ENCODE results near the gene SPOP.

GRCh38 chr17:49618028-49618611 is 59.8 kb downstream of the SPOP start:
- TF ChIP-seq, protein P1, sequence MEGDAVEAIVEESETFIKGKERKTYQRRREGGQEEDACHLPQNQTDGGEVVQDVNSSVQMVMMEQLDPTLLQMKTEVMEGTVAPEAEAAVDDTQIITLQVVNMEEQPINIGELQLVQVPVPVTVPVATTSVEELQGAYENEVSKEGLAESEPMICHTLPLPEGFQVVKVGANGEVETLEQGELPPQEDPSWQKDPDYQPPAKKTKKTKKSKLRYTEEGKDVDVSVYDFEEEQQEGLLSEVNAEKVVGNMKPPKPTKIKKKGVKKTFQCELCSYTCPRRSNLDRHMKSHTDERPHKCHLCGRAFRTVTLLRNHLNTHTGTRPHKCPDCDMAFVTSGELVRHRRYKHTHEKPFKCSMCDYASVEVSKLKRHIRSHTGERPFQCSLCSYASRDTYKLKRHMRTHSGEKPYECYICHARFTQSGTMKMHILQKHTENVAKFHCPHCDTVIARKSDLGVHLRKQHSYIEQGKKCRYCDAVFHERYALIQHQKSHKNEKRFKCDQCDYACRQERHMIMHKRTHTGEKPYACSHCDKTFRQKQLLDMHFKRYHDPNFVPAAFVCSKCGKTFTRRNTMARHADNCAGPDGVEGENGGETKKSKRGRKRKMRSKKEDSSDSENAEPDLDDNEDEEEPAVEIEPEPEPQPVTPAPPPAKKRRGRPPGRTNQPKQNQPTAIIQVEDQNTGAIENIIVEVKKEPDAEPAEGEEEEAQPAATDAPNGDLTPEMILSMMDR (IDR thresholded peaks at IDR 0.05 in 4 of 5, conservative IDR thresholded peaks at IDR 0.05 in 1 of 5) = no peak
- TF ChIP-seq POLR2A (IDR thresholded peaks at IDR 0.05) = no peak

Measured in gastrocnemius medialis (tissue), 4 donors.